Psoas muscle (tissue), 8 donors: ENCODE data around the gene TRAK2. TPM values are rescaled to one million over a fixed set of nuclear protein-coding genes. Genes with fewer than 3 reads are reported as not detected.

ENCODE experiments used
- ATAC-seq, 4 donors: fragments of 200-7000 bp; cut with Tn5 transposase; one replicate each; pipeline ENCODE4 v1.9.1; 2020; ENCODE audit warnings: moderate library complexity in 3 of 4, mild to moderate bottlenecking in 2 of 4
- DNase-seq, 2 donors: peaks; one replicate each; pipeline ENCODE4 v3.0.0-alpha.2; 2020
- H3K27ac ChIP-seq: fragments of 200-600 bp; one replicate; pipeline ENCODE4 v1.8.0; 2022
- H3K27me3 ChIP-seq, 3 donors: fragments of 200-600 bp in 1 of 3; one replicate each; pipeline versions ENCODE4 v1.6.1 to v1.8.0; 2013 to 2022; ENCODE audit warnings: low read length in 2 of 3, mild to moderate bottlenecking in 2 of 3, moderate library complexity in 1 of 3; ENCODE audit not compliant: insufficient read depth in 3 of 3
- H3K36me3 ChIP-seq, 2 donors: fragments of 200-600 bp in 1 of 2; one replicate each; pipeline versions ENCODE4 v1.6.1 to v1.8.0; 2013 to 2022; ENCODE audit warnings: low read depth in 1 of 2, mild to moderate bottlenecking in 1 of 2, moderate library complexity in 1 of 2; ENCODE audit not compliant: insufficient read depth in 1 of 2
- H3K4me1 ChIP-seq: fragments of 200-600 bp; one replicate; pipeline ENCODE4 v1.8.0; 2022
- H3K4me3 ChIP-seq: fragments of 200-600 bp; one replicate; pipeline ENCODE4 v1.8.0; 2022; ENCODE audit warnings: mild to moderate bottlenecking
- H3K9me3 ChIP-seq: fragments of 200-600 bp; one replicate; pipeline ENCODE4 v1.8.0; 2022
- CTCF ChIP-seq: fragments of 200-600 bp; IDR thresholded peaks from one replicate; pipeline ENCODE4 v1.8.0; 2022; ENCODE audit warnings: antibody characterized with exemption
- WGBS, 3 donors: extraction: QIAGEN DNeasy Blood & Tissue Kit; methylation state at CpG; one replicate each; pipeline versions ENCODE4 v1.1.6 to v1.1.7; 2013; 5-methylcytosine and 5-hydroxymethylcytosine counted together
- intact Hi-C, 2 donors: fragments of 100-400 bp; cut with DNase I; formaldehyde crosslinking; loops; one replicate each; pipeline versions ENCODE4 v1.11.0 to v1.14.2; 2022
- polyA plus RNA-seq, 3 donors: library from polyadenylated mRNA; stranded (reverse); fragments of 200-250 nt; gene quantifications; one replicate each; pipeline ENCODE4 v1.2.3, GENCODE V29; 2013
- total RNA-seq, 4 donors: library from RNA; stranded (reverse); fragmentation: NEBNext Ultra II Directional in 2 of 4; extraction: Animal tissue kit (Norgen Biotek cat#: 25700) in 2 of 4; gene quantifications; one replicate each; pipeline versions ENCODE4 v1.2.1 to v1.2.4, GENCODE V29; 2021 to 2023
- donor health status: healthy with polysubstance abuse.
- donor health status: DM: no; HTN: no; CAD: no; lungs with moderate emphysema.
- donor health status: Bipolar disorder and iron deficiency.
- donor health status: healthy.
- donor health status: DM: yes; HTN: yes; CAD: no.
- donor health status: DM: no; HTN: no; CAD: no.
- donor health status: DM: no; HTN: no; CAD: no.
- donor health status: DM: yes; HTN: yes; CAD: no.

TRAK2 gene
- total and polyA plus RNA-seq, 7 donors, result 9.8 to 53.0 (median 23.4) TPM

- H3K27ac ChIP-seq, result no peak overlapping the region
- H3K9me3 ChIP-seq, result no peaks in the 10 kb centered on the region
- no peak for TF ChIP-seq CTCF
- ATAC-seq (peak in 1 of 4 donors; percentile 31), DNase-seq (no peak)
- WGBS, 3 donors, result 46 to 69% (median 56%) methylated on average over 3 of the region's 3 CpGs
- no peaks in the 10 kb centered on the region for H3K27me3 ChIP-seq
- H3K36me3 ChIP-seq, result peaks cover 0 to 5% of the 10 kb centered on the region in 2 donors
- no peak overlapping the region for H3K4me3 ChIP-seq
- H3K4me1 ChIP-seq, result peaks cover 24% of the 10 kb centered on the region
- intact Hi-C loops, result no loop called here
Observed at GRCh38 chr2:201420442-201421113, 30.7 kb downstream of the TRAK2 start.

GRCh38 chr2:201419986-201420385, 31.3 kb downstream of the TRAK2 start:
- WGBS, 3 donors, result 85 to 87% (median 87%) methylated on average over 4 of the region's 4 CpGs
- Histone ChIP-seq H3K4me1 (peaks cover 25% of the 10 kb centered on the region), H3K36me3 (peaks cover 0 to 5% of the 10 kb centered on the region in 2 donors), H3K9me3 (no peaks in the 10 kb centered on the region), H3K27me3 (no peaks in the 10 kb centered on the region), H3K4me3 (no peak overlapping the region), H3K27ac (no peak overlapping the region)
- ATAC-seq (no peak), DNase-seq (no peak)
- no peak for TF ChIP-seq CTCF
- intact Hi-C loops, result no loop called here

GRCh38 chr2:201419057-201419635, 32.1 kb downstream of the TRAK2 start:
- ATAC-seq (no peak), DNase-seq (no peak)
- peaks cover 25% of the 10 kb centered on the region for H3K4me1 ChIP-seq
- no peak for TF ChIP-seq CTCF
- H3K36me3 ChIP-seq, result peaks cover 0 to 5% of the 10 kb centered on the region in 2 donors
- H3K27me3 ChIP-seq, result no peaks in the 10 kb centered on the region
- WGBS, 3 donors, result 70 to 78% (median 73%) methylated on average over 3 of the region's 3 CpGs
- no peak overlapping the region for H3K4me3 ChIP-seq
- H3K9me3 ChIP-seq, result no peaks in the 10 kb centered on the region
- intact Hi-C loops, result no loop called here
- no peak overlapping the region for H3K27ac ChIP-seq

- peak overlapping the region; percentile 56 for H3K27ac ChIP-seq
- H3K4me3 ChIP-seq, result peak overlapping the region; percentile 37
- TF ChIP-seq CTCF, result no peak
- peaks cover 0 to 2% of the 10 kb centered on the region in 2 donors for H3K36me3 ChIP-seq
- intact Hi-C loops, result no loop called here
- H3K9me3 ChIP-seq, result no peaks in the 10 kb centered on the region
- 15 to 36% (median 33%) methylated on average over 2 of the region's 2 CpGs for WGBS, 3 donors
- ATAC-seq (no peak), DNase-seq (no peak)
- peaks cover 46% of the 10 kb centered on the region for H3K4me1 ChIP-seq
- no peaks in the 10 kb centered on the region for H3K27me3 ChIP-seq
Observed at GRCh38 chr2:201415149-201415548, 36.1 kb downstream of the TRAK2 start.
